HG02938 (cell line): Measurements from ENCODE around the gene GET4.
"Not testable (repeated sequence)": the region's sequence is repeated elsewhere in the genome, so short reads cannot be mapped to it uniquely, and the experiment has no call there.

ENCODE experiments used
- ATAC-seq: cut with Tn5 transposase; IDR thresholded peaks from one replicate; pipeline ENCODE4 v1.9.1; 2021; ENCODE audit warnings: mild to moderate bottlenecking, moderate library complexity; ENCODE audit not compliant: unreplicated experiment

Gene GET4

DNA sequence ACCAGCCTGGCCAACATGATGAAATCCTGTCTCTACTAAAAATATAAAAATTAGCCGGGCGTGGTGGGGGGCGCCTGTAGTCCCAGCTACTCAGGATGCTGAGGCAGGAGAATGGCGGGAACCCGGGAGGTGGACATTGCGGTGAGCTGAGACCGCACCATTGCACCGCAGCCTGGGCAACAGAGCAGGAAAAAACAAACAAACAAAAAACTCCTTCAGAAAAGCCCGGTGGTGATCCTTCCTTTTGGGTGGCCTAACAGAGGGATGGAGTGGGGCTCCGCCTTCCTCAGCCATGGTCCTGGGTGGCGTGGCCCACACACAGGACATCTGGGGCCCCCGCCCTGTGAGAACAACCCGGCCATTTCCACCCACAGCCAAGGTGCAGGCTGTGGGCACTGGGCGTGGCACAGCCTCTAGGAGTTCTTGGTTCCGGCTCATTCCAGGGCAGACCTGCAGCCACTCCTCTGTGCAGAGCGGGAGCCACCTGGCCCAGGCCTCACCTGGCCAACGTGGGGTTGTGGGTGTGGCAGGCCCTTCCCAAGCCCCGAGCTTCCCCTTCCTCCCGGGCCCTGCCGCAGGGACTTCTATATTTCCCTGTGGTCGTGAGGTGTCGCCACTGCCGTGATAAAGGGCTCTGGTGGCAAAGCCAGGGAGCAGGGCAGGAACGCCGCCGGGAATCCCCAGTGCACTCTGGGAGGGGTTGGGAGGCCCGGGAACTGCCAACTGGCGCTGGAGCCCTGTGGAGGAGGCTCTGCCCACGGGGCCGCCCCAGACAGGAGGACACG is 37.6 kb downstream of the GET4 start:
- ATAC-seq = no peak

DNA sequence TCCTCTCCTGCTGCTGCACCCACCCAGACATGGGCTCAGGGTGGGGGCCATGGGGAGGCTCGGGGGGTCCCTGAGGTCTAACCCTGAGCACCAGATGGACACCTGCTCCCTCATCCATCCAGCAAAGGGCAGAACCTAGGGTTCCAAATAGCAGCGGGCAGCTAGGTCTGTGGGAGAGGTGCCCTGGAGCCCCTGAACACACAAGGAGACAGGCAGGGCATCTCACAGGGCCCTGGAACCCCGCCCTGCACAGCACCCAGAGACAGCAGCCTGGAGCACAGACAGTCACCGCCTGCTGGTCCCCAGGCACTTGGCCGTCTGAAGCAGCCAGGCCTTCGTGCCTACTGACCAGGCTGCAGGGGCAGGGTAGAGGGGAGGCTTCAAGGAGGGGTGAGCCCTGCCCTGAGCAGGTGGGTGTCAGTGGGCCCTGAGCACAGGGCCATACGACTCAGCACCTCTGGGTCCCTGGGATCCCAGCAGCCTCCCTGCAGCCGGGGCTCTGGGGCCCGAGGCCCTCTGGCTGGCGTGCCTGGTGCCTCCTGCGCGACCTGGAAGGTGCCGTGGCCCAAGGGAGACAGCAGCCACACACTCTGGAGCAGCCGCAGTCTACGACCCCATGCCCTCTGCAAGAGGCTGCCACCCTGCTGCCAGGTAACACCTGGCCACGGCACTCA is 38.3 kb downstream of the GET4 start:
- ATAC-seq = no peak

DNA sequence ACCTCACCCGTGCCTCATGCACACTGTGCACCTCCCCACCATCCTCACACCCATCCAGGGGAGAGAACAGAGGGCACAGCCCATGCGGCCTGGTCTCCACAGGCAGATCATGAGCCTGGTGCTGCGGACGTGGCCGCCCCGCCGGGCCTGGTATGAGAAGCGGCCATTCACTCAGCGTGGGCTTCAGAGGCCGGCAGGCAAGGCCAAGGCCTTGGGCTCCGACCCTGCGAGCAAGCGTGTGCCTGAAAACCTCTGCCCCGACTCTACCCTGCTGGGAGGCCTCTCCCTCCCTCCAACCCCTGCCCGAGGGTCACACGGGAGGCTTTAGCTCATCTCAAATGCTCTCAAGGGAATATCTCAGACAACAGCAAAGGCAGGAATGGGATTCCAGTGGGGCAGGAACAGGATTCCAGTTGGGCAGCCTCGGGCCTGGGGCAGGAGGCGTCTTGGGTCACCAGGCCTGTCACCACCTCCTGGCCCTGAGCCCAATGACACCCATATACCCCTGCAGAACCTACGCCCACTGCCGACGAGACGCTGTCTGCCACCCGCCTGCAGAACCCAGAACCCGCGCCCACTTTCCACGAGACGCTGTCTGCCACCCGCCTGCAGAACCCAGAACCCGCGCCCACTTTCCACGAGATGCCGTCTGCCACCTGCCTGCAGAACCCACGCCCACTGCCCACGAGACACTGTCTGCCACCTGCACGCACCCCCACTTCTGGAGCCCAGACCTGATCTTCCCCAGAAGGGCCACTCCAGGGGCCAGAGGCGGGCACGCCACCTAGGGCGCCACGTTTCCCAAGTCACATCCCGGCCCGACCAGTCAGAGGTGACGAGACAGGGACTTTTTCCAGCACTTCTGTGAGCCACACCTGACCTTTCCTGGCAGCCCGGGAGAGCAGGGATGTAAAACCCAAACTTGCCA is 39.2 kb downstream of the GET4 start:
- ATAC-seq = no peak

DNA sequence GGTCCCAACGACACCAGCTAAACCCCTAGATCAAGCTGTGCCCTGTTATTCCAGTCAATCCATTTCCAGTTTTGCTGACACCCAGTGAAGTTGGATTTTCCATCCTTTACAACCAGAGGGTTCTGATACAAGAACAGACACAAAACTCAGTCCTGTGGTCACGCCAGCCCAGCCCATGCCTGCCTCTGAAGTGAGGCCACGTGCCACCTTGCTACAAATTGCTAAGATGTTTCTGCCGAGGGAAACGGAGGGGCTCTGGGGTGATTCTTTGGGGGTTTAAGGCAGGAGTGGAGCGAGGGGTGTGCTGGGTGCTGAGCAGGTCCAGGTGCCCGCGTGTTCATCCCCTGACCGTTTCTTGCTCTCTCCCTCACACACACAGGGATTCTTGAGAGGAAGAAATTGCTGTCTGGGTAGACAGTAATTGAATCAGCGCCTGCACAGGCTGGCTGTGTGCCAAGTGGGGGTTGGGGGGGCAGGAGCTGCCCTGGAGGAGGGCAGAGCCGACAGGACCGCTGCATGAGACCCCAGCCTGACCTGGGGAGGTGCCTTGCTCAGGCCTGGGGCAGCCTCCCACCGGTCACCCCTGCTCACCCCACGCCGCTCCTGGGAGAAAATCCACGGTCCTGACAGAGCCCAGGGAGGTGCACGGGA is 40.1 kb downstream of the GET4 start:
- no peak for ATAC-seq

DNA sequence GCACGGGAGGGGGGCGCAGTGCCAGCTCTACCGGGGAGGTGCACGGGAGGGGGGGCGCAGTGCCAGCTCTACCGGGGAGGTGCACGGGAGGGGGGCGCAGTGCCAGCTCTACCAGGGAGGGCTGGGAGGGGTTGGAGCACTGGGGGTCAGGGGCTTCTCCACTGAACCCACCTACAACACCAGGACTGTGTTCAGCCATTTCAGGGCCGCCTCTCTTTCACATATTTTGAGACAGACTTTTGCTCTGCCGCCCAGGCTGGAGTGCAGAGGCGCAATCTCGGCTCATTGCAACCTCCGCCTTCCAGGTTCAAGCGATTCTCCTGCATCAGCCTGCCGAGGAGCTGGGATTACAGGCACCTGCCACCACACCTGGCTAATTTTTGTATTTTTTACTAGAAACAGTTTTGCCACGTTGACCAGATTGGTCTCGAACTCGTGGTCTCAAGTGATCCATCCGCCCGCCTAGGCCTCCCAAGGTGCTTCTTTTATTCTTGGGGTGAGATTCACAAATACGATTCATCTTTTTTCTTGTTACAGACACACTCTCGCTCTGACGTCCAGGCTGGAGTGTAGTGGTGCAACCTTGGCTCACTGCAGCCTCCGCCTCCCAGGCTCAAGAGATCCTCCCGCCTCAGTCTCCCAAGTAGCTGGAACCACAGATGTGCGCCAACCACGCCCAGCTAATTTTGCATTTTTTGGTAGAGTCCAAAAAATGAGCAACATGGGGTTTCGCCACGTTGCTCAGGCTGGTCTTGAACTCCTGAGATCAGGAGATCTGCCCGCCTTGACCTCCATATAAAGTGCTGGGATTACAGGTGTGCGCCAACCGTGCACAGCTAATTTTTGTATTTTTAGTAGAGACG is 41.1 kb downstream of the GET4 start:
- ATAC-seq = no peak

DNA sequence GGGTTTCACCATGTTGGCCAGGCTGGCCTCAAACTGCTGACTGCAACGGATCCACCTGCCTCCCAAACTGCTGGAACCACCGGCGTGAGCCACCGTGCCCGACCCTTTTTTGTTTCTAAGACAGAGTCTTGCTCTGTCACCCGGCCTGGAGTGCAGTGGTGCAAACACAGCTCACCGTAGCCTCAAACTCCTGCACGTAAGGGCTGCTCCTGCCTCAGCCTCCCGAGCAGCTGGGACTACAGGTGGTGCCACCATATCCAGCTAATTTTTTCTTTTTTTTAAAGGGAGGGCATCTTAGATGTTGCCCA is 41.7 kb downstream of the GET4 start:
- ATAC-seq = no peak

DNA sequence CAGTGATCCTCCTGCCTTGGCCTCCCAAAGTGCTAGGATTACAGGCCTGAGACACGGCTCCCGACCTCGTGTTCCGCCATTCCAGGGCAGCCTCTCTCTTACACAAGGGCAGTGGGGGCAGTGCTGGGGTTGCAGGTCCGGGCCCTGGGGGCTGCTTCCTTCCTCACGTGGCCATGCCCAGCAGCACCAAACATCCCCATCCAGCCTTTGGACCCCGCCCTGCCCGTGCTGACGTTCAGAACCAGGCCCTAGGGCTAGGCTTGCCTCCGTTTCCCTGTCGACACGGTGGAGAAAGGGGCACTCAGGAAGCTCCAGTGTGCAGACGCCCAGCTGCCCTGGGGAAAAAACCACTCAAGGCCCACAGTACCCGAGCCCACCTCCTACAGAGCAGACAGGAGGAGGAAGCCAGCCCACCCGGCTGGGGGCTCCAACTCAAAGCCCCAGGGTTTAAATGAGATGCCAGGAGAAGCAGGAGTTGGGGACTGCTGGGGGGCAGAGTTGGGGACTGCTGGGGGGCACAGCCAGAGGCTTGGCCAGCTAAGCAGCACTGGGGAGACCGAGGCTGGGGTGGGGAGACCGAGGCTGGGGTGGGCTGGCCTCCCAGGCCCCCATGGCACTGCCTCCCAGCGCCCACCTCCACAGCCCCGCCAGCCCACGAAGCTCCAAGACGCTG is 42.2 kb downstream of the GET4 start:
- ATAC-seq = no peak

DNA sequence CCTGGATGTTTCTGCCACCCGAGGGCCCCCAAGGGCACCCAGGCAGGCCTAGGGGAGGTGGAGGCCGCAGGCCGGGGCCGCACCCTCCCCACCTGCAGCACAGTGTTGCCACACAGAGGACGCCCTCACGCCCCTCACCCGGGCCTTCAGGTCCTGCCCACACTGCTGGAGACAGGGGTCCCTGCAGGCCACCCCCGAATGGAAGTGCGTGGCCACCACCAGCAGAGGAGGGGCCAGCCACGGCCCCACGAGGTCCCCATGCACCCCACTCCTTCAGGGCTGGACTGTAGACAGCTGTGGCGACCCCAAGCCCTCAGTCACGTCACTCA is 42.7 kb downstream of the GET4 start:
- ATAC-seq = no peak

DNA sequence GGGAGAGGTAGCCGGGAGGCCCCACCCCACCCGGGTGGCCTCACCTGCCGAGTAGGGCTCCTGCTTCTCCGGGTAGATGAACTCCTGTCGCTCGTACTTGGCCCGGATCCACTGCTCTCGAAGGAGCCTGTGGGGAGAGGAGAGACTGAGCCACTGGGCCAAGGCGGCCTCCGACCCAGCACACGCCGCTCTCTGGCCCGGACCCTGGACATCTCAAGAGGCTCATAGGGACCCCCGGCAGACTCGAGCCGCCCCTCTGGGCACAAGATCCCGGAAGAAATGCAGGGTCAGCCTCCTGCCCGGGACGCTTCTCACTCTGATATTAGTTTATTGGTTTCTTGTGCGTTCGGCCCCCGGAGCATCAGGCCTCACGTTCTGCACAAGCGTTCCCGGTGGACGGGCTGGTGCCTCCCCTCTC is 43.6 kb downstream of the GET4 start:
- no peak for ATAC-seq

DNA sequence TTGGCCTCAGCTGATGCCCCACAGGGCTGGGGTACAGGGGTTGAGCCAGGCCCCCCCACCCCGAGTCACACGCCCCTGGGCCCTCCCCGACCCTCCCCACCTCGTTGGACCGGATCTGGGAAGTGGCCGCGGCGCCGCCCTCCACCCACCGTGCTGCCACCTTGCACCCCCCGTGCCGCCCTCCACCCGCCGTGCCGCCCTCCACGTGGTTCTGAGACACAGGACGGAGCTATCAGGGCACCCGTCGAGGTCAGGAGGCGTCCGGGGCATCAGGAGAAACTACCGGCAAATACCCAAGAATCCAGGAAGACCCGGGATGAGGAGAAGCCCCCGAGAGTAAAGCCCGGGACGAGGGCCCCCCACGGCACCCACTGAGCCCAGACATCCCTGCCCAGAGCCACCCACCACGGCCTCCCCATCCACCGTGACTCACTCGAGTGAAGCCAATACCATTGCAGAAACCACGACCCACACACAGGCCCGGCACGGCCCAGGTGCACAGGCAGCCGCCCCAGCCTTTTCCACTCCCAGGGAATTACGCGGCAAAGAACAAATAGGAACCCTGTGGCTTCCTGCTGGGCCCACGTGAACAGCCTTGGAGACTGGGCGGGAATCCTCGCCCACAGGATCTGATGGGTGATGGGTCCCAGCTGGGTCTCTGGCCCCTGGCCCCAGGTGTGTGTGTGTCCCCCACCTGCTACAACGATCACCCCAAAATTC is 44.2 kb downstream of the GET4 start:
- no peak for ATAC-seq

DNA sequence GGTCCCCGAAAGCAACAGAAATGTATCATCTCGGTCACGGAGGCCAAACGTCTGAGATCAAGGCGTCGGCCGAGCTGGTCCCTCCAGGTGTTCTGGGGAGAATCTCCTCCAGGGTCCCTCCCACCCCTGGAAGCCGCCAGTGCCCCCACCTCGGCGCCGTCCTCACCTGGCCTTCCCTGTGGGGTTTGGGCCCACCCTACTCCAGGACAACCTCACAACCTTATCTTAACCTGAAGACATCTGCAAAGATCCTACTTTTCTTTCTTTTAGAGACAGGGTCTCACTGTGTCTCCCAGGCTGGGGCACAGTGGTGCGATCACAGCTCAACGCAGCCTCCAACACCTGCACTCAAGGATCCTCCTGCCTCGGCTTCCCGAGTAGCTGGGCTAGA is 44.7 kb downstream of the GET4 start:
- no peak for ATAC-seq

DNA sequence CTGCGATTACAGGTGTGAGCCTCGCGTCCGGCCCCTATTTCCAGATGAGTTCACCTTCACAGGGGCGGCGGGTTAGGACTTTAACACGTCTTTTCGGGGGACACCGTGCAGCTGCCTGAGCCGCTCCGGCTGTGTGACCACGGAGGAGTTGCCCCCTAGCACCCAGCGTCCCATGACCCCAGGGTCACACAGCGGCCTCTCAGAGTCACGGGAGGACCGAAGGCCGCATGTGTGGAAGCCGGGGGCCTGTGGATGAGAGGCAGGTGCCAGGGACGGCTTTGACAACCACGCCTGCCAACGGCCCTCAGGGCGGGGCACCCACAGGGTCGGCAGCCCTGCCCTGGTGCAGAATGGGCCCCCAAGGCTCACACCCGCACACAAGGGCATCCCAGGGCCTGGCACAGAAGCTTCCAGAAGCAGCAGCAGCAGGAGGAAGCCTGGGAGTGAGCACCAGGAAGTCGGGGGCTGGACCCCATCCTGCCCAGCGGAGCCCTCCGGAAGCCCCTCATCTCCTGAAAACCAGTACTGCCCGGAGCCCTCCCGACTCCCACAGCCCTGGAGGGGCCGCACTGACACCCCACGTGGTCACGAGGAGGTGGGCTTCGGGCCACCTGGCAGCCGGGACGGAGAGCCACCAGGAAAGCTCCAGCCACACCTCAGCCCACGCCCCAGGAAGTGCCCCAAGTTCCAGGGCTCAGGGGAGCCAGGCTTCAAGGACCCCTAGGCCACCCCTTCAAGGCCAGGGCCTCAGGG is 45.4 kb downstream of the GET4 start:
- ATAC-seq = no peak

DNA sequence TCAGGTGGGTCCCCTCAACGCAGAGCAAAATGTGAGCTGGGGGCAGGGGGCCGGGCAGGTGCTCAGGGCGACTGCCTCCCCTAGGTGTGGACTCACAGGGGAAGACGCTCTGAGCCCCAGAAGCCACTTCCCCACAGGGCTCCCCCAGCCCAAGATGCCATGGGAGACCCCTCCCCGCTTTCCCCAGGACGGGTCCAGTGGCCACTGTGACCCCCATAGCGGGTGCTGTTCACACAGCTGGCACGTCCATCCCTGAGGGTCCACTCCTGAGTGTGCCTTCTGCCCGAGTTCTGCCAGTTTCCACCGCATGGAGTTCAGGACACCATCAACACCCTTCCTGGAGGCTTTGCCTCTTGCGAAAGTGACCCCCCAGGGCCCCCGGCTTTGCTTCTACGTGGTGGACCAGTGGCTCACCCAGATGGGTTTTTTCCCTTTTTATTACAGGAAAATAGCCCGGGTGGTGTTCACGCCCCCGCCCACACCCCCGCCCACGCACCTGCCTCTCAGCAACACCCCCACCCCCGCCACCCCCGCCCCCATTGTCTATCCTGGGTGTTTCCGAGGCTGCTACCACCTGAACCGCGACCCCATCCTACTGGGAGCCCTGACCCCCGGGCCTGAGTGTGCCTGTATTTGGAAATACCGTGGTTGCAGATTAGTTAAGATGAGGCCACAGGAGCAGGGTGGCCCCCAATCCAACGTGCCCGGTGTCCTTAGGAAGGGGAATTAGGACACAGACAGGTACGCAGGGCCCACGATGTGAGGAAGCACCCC is 46.2 kb downstream of the GET4 start:
- ATAC-seq = no peak

DNA sequence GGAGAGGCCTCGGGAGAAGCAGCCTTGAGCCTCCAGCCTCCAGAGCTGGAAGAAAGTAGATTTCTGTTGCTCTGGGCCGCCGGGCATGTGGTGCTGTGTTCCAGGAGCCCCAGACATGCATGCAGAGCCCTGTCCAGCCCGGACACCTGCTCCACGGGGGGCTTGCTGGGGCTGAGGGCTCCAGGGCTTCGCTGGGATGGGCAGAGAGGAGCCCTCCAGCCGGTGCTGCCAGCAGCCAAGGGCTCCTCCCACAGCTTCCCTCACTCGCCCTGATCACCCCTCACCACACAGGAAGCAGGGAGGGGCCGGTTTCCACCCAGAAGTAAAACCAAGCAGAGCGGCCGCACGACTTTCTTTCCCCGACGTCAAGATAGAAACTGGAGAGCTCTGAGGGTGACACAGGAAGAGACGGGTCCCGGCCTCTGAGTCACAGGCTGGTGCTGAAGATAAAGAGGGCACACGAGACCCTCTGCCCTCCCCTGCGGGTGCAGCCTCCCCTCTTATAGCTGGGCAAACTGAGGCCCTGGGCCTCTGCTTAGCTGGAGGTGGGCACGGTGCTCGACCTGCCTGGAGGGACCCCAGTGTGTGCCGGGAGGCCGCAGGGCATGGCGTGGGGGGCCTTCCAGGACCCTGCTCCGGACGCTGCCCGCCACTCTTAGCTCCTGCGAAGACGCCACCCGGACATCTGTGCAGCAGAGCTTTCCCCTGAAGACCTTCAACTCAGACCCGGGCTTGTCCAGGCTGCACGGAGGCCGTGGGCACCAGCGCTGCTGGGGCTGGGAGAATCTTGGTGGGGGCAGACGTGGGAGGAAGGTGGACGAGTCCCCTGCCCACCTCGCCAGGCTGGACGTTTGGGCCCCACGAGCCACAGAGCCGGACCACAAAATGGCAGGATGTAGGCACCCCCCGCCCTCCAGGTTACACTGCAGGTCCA is 47.0 kb downstream of the GET4 start:
- peak; percentile 82 for ATAC-seq

DNA sequence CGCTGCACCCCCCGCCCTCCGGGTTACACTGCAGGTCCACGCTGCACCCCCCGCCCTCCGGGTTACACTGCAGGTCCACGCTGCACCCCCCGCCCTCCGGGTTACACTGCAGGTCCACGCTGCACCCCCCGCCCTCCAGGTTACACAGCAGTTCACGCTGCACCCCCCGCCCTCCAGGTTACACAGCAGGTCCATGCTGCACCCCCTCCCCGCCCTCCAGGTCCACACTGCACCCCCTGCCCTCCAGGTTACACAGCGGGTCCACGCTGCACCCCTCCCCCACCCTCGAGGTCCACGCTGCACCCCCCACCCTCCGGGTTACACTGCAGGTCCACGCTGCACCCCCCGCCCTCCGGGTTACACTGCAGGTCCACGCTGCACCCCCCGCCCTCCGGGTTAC is 47.7 kb downstream of the GET4 start:
- not testable (repeated sequence) for ATAC-seq

DNA sequence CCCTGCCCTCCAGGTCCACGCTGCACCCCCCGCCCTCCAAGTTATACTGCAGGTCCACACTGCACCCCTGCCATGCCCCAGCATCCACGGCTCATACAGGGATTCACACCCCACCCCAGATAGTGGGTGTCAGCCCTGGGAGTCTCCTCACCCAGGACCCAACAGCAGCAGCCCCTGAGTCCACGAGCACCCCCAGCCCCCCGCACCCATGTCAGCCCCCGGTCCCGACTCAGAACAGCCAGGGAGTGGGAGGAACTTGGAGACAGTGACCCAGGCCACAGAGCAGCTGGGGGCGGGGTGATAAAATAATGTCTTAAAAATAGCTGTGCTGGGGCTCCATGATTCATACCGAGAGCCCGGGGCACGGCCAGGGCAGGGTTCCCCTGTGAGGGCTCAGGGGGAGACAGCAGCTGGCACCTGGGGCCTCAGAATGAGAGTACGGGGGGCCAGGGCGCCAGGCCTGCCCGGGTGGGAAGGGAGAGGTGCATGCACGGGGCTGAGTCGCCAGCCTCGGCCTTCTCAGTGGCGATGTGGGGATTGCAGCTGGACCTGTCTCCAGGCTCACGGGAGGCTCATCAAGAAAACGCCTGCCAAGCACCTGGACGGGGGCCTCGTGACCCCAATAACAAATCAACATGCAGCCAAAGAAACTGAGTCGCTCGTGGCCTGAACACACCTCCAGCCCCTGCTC is 48.3 kb downstream of the GET4 start:
- ATAC-seq = no peak
